NB4 (cell line): ENCODE results near the gene KCNG2.

ENCODE experiments used
- CTCF ChIP-seq: IDR thresholded peaks from one replicate; pipeline ENCODE4 v1.5.1; 2012; ENCODE audit warnings: low read depth, low read length
- MYC ChIP-seq: IDR thresholded peaks from 2 replicates; pipeline ENCODE4 v1.6.1; 2011; ENCODE audit warnings: low read depth, low read length
- POLR2A ChIP-seq: IDR thresholded peaks from 2 replicates; pipeline ENCODE4 v1.6.1; 2011; ENCODE audit warnings: mild to moderate bottlenecking; ENCODE audit not compliant: insufficient read length; ENCODE audit errors: extremely low read depth

GRCh38 chr18:79899609-79900445 is 102.1 kb downstream of the KCNG2 start:
- TF ChIP-seq CTCF (no peak), POLR2A (no peak), MYC (no peak)
